Mesenchymal stem cell (in vitro differentiated cells and primary cell): ENCODE results near the gene UBE2L5.

Source experiments
- DNase-seq: peaks from one replicate; pipeline ENCODE4 v3.0.0-alpha.2; 2013
- H2AFZ ChIP-seq: one replicate; pipeline ENCODE4 v1.6.1; 2013; ENCODE audit warnings: low read depth, mild to moderate bottlenecking, control low read depth, inconsistent platforms, low read length, moderate library complexity
- H2AK5ac ChIP-seq: 2 replicates; pipeline ENCODE4 v1.6.1; 2013; ENCODE audit warnings: low read length, moderate library complexity, mild to moderate bottlenecking, inconsistent platforms; ENCODE audit not compliant: severe bottlenecking
- H2BK120ac ChIP-seq: one replicate; pipeline ENCODE4 v1.6.1; 2013; ENCODE audit warnings: low read depth, mild to moderate bottlenecking, inconsistent platforms, low read length, moderate library complexity
- H2BK12ac ChIP-seq, 2 experiments: one replicate each; pipeline ENCODE4 v1.6.1; 2013; ENCODE audit warnings: inconsistent platforms in 2 of 2, low read length in 2 of 2, mild to moderate bottlenecking in 2 of 2, moderate library complexity in 2 of 2, control low read depth in 1 of 2
- H2BK15ac ChIP-seq: one replicate; pipeline ENCODE4 v1.6.1; 2013; ENCODE audit warnings: mild to moderate bottlenecking, low read depth, inconsistent platforms; ENCODE audit not compliant: poor library complexity, severe bottlenecking
- H2BK5ac ChIP-seq: 2 replicates; pipeline ENCODE4 v1.6.1; 2013; ENCODE audit warnings: low read depth, mild to moderate bottlenecking, low read length, control low read depth, inconsistent platforms; ENCODE audit not compliant: poor library complexity, severe bottlenecking
- H3K14ac ChIP-seq, 2 experiments: one replicate each; pipeline ENCODE4 v1.6.1; 2013; ENCODE audit warnings: inconsistent platforms in 2 of 2, low read length in 2 of 2, control low read depth in 1 of 2, mild to moderate bottlenecking in 1 of 2, moderate library complexity in 1 of 2
- H3K18ac ChIP-seq, 2 experiments: one replicate each; pipeline ENCODE4 v1.6.1; 2013; ENCODE audit warnings: inconsistent platforms in 2 of 2, low read length in 2 of 2, control low read depth in 1 of 2, low read depth in 1 of 2, mild to moderate bottlenecking in 1 of 2
- H3K23ac ChIP-seq, 2 experiments: one replicate each; pipeline ENCODE4 v1.6.1; 2013; ENCODE audit warnings: inconsistent platforms in 2 of 2, low read length in 2 of 2, mild to moderate bottlenecking in 2 of 2, moderate library complexity in 2 of 2, control low read depth in 1 of 2
- H3K27ac ChIP-seq: 2 replicates; pipeline ENCODE4 v1.5.1; 2013; ENCODE audit warnings: mild to moderate bottlenecking, moderate library complexity, low read length, control low read depth, inconsistent platforms; ENCODE audit not compliant: poor library complexity, severe bottlenecking
- H3K27me3 ChIP-seq, 2 experiments: 2 replicates each; pipeline versions ENCODE4 v1.6.1 to v1.7.0; 2013; ENCODE audit warnings: low read length in 2 of 2, mild to moderate bottlenecking in 2 of 2, moderate library complexity in 2 of 2, control low read depth in 1 of 2, inconsistent platforms in 1 of 2; ENCODE audit not compliant: control insufficient read depth in 1 of 2, insufficient read depth in 1 of 2
- H3K36me3 ChIP-seq, 2 experiments: 2 replicates each; pipeline versions ENCODE4 v1.6.1 to v1.7.0; 2013; ENCODE audit warnings: low read length in 2 of 2, control low read depth in 1 of 2, inconsistent platforms in 1 of 2, low read depth in 1 of 2, mild to moderate bottlenecking in 1 of 2; ENCODE audit not compliant: insufficient read depth in 2 of 2, control insufficient read depth in 1 of 2
- H3K4ac ChIP-seq, 2 experiments: one replicate each; pipeline ENCODE4 v1.6.1; 2013; ENCODE audit warnings: inconsistent platforms in 2 of 2, low read length in 2 of 2, mild to moderate bottlenecking in 2 of 2, moderate library complexity in 2 of 2, control low read depth in 1 of 2, low read depth in 1 of 2
- H3K4me1 ChIP-seq: 2 replicates; pipeline ENCODE4 v1.6.1; 2013; ENCODE audit warnings: low read depth, low read length, control low read depth; ENCODE audit not compliant: control insufficient read depth, insufficient read depth
- H3K4me2 ChIP-seq: 2 replicates; pipeline ENCODE4 v1.6.1; 2013; ENCODE audit warnings: low read length, mild to moderate bottlenecking, inconsistent platforms; ENCODE audit not compliant: poor library complexity, severe bottlenecking
- H3K4me3 ChIP-seq, 2 experiments: 2 replicates each; pipeline versions ENCODE4 v1.5.1 to v1.7.0; 2013; ENCODE audit warnings: low read length in 2 of 2, mild to moderate bottlenecking in 2 of 2, control low read depth in 1 of 2, low read depth in 1 of 2; ENCODE audit not compliant: insufficient read depth in 1 of 2
- H3K79me1 ChIP-seq: replicated peaks from 2 replicates; pipeline ENCODE4 v1.6.1; 2013; ENCODE audit warnings: mild to moderate bottlenecking, control low read depth, low read length, inconsistent platforms; ENCODE audit not compliant: poor library complexity, severe bottlenecking
- H3K9ac ChIP-seq: 2 replicates; pipeline ENCODE4 v1.7.0; 2013; ENCODE audit warnings: mild to moderate bottlenecking, low read length, moderate library complexity
- H3K9me3 ChIP-seq: 2 replicates; pipeline ENCODE4 v1.7.0; 2013; ENCODE audit warnings: mild to moderate bottlenecking, low read length; ENCODE audit not compliant: control insufficient read depth
- H4K8ac ChIP-seq: one replicate; pipeline ENCODE4 v1.6.1; 2013; ENCODE audit warnings: inconsistent platforms, mild to moderate bottlenecking, low read length, moderate library complexity
- H4K91ac ChIP-seq: one replicate; pipeline ENCODE4 v1.6.1; 2013; ENCODE audit warnings: mild to moderate bottlenecking, low read length, inconsistent platforms
- whole genome bisulfite sequencing: methylation state at CpG from one replicate; pipeline ENCODE4 v1.1.7; 2013; ENCODE audit warnings: mixed read lengths; 5-methylcytosine and 5-hydroxymethylcytosine counted together

The UBE2L5 gene

DNA sequence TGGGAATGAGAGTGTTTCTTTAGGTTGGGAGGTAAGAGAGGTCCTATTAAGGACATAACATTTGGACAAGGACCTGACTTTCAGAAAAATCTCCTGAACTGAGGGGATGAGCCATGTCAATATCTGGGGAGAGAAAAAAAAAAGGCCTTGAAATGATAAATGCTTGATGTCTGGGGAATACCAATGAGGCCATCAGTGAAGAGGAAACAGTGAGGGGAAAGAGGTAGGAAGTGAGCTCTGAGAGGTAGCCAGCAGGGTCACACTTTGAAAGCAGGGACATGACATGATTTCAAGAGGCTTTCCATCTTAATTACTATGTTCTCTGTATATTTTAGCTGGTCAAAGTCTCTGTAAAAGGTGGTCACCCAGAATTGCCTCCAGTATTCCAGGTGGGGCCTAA, 9.9 kb upstream of the UBE2L5 start:
- peaks cover 7% of the 10 kb centered on the region for H3K4me1 ChIP-seq
- no peak overlapping the region for H3K4me3 ChIP-seq
- H2BK12ac ChIP-seq: no peak overlapping the region
- no peak overlapping the region for H3K18ac ChIP-seq
- H2BK15ac ChIP-seq: no peak overlapping the region
- no peaks in the 10 kb centered on the region for H3K27me3 ChIP-seq
- no peaks in the 10 kb centered on the region for H3K36me3 ChIP-seq
- no peak overlapping the region for H2AFZ ChIP-seq
- no peak overlapping the region for H3K4ac ChIP-seq
- H3K14ac ChIP-seq: no peak overlapping the region
- H4K8ac ChIP-seq: no peak overlapping the region
- no peak overlapping the region for H3K23ac ChIP-seq
- no peak overlapping the region for H3K9ac ChIP-seq
- H4K91ac ChIP-seq: no peak overlapping the region
- H3K27ac ChIP-seq: no peak overlapping the region
- H2BK5ac ChIP-seq: no peak overlapping the region
- no peak overlapping the region for H3K4me2 ChIP-seq
- DNase-seq: no peak
- no peak overlapping the region for H2BK120ac ChIP-seq
- H3K79me1 ChIP-seq: no peaks in the 10 kb centered on the region
- no peak overlapping the region for H2AK5ac ChIP-seq
- H3K9me3 ChIP-seq: no peaks in the 10 kb centered on the region

DNA sequence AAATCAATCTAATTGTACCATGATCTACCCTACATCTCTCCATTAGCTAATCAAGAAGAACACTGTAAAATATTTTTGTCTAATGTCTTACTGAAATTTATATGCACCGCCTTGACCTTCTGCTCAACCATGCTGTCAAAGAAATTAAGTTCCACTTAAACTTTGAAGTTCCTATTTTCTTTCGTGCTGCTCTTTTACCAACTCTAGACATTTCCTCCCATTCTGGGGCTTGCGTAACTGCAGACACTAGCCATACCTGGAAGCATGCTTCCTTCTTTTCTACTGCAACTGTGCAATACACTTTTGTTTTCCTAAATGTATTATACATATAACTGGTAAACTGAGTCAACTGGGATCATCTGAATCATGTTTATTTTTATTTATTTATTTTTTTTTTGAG, 8.5 kb upstream of the UBE2L5 start:
- H3K23ac ChIP-seq: no peak overlapping the region
- no peaks in the 10 kb centered on the region for H3K27me3 ChIP-seq
- H3K4me3 ChIP-seq: no peak overlapping the region
- H2BK120ac ChIP-seq: no peak overlapping the region
- no peak overlapping the region for H3K4ac ChIP-seq
- no peaks in the 10 kb centered on the region for H3K36me3 ChIP-seq
- peaks cover 1% of the 10 kb centered on the region for H3K4me1 ChIP-seq
- no peak overlapping the region for H2AK5ac ChIP-seq
- no peak overlapping the region for H3K18ac ChIP-seq
- H3K9ac ChIP-seq: no peak overlapping the region
- WGBS: 89% methylated on average over 2 of the region's 3 CpGs
- no peak overlapping the region for H2BK15ac ChIP-seq
- H2BK12ac ChIP-seq: no peak overlapping the region
- H3K14ac ChIP-seq: no peak overlapping the region
- H2BK5ac ChIP-seq: no peak overlapping the region
- H3K27ac ChIP-seq: no peak overlapping the region
- no peaks in the 10 kb centered on the region for H3K9me3 ChIP-seq
- no peak overlapping the region for H2AFZ ChIP-seq
- no peaks in the 10 kb centered on the region for H3K79me1 ChIP-seq
- DNase-seq: no peak
- H4K8ac ChIP-seq: no peak overlapping the region
- no peak overlapping the region for H4K91ac ChIP-seq
- H3K4me2 ChIP-seq: no peak overlapping the region

DNA sequence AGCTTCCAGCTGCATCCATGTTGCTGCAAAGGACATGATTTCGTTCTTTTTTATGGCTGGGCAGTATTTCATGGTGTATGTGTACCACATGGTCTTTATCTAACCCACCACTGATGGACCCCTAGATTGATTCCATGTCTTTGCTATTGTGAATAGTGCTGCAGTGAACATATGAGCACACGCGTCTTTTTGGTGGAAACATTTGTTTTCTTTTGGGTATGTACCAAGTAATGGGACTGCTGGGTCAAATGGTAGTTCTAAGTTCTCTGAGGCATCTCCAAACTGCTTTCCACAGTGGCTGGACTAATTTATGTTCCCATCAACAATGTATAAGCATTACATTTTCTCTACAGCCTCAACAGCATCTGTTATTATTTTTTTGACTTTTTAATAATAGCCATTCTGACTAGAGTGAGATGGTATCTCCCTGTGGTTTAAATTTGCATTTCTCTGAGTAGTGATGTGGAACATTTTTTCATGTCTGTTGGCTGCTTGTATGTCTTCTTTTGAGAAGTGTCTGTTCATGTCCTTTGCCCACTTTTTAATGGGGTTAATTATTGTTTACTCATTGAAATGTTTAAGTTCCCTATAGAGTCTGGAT, 6.8 kb upstream of the UBE2L5 start:
- Histone ChIP-seq H2AK5ac (no peak overlapping the region), H2BK5ac (no peak overlapping the region), H3K4me2 (peak overlapping the region; percentile 11), H2BK120ac (no peak overlapping the region), H2BK12ac (no peak overlapping the region), H4K8ac (no peak overlapping the region), H3K4me3 (no peak overlapping the region), H3K9ac (no peak overlapping the region), H3K27me3 (no peaks in the 10 kb centered on the region), H3K9me3 (no peaks in the 10 kb centered on the region), H4K91ac (no peak overlapping the region), H3K4me1 (peaks cover 2% of the 10 kb centered on the region), H3K79me1 (peaks cover under 1% of the 10 kb centered on the region), H3K27ac (peak overlapping the region; percentile 27), H3K14ac (no peak overlapping the region), H3K36me3 (no peaks in the 10 kb centered on the region), H3K23ac (no peak overlapping the region), H3K18ac (no peak overlapping the region), H2AFZ (no peak overlapping the region), H2BK15ac (no peak overlapping the region), H3K4ac (no peak overlapping the region)
- no peak for DNase-seq
- 83% methylated on average over 3 of the region's 3 CpGs for WGBS

DNA sequence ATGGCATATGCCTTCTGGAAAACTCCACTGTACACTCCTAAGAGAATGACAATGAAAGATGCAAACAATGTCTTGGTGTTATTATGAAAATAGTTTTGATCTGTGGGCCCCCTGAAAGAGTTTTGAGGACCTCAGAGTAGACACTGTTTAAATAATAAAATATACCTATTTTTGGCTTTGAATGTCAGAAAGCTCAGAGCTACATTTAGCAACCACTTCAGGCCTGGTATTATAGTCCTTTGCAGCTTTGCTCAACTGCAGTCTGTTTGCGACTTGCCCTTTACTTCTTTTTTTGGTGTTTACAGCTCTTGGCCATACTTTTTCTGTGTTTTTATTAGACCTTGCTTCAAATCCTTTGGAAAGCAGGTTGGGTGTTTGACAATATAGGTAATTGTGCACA, 5.8 kb upstream of the UBE2L5 start:
- no peak overlapping the region for H2BK12ac ChIP-seq
- no CpG with 5 or more reads among the region's 1 CpG for WGBS
- H3K4me3 ChIP-seq: no peak overlapping the region
- DNase-seq: no peak
- H2AK5ac ChIP-seq: peak overlapping the region; percentile 37
- no peak overlapping the region for H3K14ac ChIP-seq
- H3K9me3 ChIP-seq: no peaks in the 10 kb centered on the region
- H2AFZ ChIP-seq: no peak overlapping the region
- H2BK5ac ChIP-seq: no peak overlapping the region
- H3K4me2 ChIP-seq: no peak overlapping the region
- peaks cover 4% of the 10 kb centered on the region for H3K79me1 ChIP-seq
- H3K27me3 ChIP-seq: no peaks in the 10 kb centered on the region
- H3K4me1 ChIP-seq: peaks cover 9% of the 10 kb centered on the region
- no peak overlapping the region for H4K91ac ChIP-seq
- no peak overlapping the region for H3K4ac ChIP-seq
- H3K36me3 ChIP-seq: no peaks in the 10 kb centered on the region
- no peak overlapping the region for H3K23ac ChIP-seq
- no peak overlapping the region for H3K9ac ChIP-seq
- no peak overlapping the region for H3K18ac ChIP-seq
- no peak overlapping the region for H2BK15ac ChIP-seq
- no peak overlapping the region for H2BK120ac ChIP-seq
- H4K8ac ChIP-seq: no peak overlapping the region
- H3K27ac ChIP-seq: no peak overlapping the region
